Cardiac fibroblast (primary cell): ENCODE data around the gene CDK5RAP3.

Experiments
- DNase-seq, 2 donors: peaks; one replicate each; pipeline versions ENCODE4 v3.0.0 to v3.0.0-alpha.2; 2010; ENCODE audit warnings: low read depth in 2 of 2
- H3K4me3 ChIP-seq, 2 donors: replicated peaks in 1 of 2; 1 replicate in 1 of 2; 2 replicates in 1 of 2; pipeline ENCODE4 v1.5.1; 2011; ENCODE audit warnings: low read depth in 2 of 2, low read length in 2 of 2, mild to moderate bottlenecking in 2 of 2, moderate library complexity in 1 of 2
- TF ChIP-seq, protein P1 (sequence below): IDR thresholded peaks from one replicate; pipeline ENCODE4 v1.5.1; 2011; ENCODE audit warnings: low read depth, mild to moderate bottlenecking, low read length, inconsistent platforms

CDK5RAP3 gene

DNA sequence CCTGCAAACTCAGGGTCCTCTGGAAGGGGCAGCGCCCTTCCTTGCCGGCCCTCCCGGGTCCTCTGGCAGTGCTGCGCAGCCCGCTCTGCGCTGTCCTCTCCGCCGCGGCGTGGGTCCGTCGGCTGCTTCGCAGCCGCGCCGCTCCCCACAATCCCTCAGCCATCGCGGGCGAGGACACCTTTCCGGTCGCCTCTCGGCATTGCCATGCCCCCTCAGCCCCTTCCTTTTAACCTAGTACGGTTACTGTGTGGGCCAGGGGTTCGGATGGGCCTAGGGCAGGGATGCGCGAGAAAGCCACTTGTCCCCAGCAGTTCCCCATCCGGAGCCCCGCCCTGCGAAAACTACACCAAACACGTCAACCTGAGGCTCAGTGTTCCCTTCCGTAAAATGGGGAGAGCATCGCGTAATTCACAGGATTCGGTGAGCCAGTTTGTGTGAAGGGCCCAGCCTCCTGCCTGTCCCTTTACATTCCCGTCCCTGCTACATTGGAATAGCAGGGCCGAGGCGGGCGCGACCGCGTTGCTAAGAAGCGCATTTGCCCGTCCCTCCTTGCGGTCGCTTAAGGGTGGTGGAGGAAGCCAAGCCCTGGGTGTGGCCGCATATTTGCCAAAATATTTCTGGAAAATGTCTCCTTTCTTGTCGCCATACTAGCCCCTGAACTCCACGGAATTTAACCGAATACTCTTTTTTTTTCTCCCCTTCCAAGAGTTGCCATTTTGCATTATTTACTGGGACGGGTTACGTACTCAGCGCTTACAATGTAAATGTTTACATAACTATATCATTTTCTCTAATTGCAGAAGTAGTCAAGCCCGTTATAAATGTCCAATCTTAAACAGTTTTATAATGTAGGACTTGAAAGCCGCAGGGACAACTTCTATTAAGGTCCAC is 53.5 kb downstream of the CDK5RAP3 start:
- DNase-seq: peak; percentile 58 to 59
- peak overlapping the region; percentile 38 to 52 for H3K4me3 ChIP-seq
- TF ChIP-seq, protein P1, sequence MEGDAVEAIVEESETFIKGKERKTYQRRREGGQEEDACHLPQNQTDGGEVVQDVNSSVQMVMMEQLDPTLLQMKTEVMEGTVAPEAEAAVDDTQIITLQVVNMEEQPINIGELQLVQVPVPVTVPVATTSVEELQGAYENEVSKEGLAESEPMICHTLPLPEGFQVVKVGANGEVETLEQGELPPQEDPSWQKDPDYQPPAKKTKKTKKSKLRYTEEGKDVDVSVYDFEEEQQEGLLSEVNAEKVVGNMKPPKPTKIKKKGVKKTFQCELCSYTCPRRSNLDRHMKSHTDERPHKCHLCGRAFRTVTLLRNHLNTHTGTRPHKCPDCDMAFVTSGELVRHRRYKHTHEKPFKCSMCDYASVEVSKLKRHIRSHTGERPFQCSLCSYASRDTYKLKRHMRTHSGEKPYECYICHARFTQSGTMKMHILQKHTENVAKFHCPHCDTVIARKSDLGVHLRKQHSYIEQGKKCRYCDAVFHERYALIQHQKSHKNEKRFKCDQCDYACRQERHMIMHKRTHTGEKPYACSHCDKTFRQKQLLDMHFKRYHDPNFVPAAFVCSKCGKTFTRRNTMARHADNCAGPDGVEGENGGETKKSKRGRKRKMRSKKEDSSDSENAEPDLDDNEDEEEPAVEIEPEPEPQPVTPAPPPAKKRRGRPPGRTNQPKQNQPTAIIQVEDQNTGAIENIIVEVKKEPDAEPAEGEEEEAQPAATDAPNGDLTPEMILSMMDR: peak; percentile 17

DNA sequence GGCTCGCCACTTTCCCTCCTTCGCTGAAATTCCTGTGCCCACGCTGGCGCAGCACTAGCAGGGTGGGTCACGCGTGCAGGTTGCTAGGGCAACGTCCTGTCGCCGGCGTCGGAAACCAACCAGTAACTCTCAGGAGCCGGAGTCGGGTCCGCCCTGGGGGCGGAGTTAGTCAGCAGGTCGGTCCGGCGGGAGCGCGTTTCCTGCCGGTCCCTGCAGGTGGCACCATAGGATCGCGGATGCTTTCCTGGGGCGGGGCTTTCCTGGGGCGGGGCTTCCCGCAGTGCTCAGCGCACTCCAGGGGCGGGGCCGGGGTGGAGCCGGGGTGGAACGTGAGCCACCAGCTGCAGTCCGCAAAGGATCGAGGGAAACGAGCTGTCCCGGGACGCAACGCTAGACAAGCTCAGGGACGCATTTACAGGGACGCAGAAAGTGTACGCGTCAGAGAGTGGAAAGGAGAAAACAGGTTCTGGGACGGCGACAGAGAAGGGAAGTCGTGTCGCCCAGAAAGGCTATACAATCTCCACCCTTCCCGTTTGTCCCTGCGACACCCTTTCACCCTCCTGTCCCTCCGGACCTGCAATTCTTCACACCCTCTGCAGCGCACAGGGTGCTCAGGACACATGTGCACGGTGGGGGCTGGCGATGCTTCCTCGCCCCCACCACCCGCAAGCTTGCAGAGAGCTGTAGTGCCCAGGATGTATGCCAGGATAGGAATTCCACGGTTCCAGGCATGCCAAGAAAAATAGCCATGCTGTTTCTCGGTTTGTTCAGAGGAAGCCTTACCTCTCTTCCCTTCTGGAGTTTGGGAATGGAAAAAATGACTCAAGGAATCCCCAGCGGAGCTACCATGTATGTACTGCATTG is 54.4 kb downstream of the CDK5RAP3 start:
- H3K4me3 ChIP-seq: peak overlapping the region; percentile 47 to 52
- TF ChIP-seq, protein P1: peak; percentile 81
- DNase-seq: peak; percentile 97 to 98

DNA sequence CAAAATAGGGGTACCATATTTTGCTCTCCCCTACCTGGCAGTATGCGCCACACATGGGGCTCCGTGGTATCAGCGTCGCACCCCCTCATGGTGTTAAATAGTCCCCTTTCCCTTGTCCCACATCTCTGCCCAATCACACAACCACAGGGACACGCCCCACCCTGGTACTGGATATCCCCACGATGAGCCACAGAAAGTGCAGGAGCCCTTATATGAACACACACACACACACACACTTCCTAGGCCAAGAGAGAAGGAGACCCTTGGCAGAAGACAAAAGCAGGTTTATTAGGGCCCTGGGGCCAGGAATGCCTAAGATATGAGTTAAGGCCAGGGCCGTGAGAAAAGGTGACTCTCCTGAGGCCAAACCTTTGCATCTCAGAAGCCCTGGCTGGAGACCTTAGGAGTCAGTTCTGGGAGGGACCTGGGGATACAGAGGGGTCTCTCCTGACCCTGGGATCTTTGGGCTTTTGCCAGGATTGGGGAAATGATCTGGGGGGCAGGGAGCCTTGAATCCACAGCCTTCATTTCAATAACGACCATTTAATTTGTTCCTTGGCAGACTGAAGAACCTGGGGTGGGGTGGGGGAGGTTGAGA is 55.1 kb downstream of the CDK5RAP3 start:
- DNase-seq: no peak
- TF ChIP-seq, protein P1: no peak
- peak overlapping the region in 1 of 2 donors; percentile 50 for H3K4me3 ChIP-seq

DNA sequence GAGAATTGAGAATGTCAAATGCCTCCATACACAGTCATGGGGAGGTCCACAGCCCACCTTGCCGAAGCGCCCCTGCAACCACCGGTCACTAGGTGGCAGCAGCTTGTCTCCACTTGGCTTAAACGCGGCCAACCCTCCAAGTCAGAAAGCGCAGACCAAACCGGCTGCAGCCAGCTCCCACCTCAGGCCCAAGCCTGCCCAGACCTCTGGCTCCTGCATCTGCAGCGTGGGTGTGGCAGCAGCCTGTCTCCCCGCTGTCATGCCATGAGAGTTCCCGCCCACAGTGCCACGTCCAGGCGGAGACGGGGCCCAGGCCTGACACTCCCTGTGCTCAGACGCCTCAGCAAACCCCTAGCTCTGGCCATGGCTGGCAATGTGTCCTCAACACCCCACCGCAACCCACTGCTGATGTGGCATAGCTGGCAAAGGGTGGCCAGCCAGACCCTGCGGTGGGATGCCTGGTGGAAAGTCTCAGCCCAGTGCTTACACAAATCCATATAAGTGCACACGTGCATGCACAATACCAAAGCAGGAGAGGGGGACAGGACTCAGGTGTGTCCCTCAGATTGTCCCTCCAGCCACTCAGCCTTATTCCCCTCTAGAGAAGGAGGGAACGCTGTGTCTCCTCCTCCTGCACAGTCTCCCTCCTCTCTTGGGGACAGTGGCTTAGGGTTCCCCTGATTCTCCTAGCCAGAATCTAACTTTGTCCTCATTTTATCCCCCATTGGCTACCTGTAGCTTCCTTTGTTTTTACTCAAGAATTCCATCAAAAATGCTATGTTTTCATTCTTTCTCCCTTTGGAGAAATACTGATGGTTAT is 55.8 kb downstream of the CDK5RAP3 start:
- peak; percentile 93 to 94 for DNase-seq
- TF ChIP-seq, protein P1: peak; percentile 96
- H3K4me3 ChIP-seq: no peak overlapping the region

DNA sequence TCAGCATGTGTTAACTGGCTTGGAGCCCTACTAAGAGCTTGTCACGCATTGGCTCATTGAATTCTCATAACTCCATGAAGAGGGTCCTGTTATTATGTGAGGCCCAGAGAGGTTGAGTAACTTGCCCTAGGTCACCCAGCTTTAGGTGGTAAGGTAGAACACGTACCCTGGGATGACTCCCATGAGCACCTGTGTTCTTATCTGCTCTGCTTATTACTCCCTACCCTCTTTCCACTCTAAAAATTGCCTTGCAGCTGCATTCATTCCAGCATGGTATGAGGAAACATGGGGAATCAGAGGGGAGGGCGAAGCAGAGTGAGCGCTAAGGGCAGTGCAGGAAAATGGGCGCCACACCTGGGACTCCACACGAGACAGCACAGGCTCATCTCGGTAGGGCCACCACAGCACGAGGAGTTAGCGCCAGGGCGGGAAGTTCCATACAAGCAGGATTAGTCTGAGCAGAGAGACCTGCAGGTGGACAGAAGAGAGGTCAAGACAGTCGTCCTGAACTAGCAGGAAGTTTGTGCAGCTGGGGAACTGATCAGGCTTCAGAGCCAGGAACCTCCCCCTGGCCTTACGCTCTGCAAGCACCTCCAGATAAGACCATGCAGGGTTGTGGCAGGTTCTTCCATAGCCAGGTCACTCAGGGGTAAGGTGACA is 56.5 kb downstream of the CDK5RAP3 start:
- TF ChIP-seq, protein P1: no peak
- DNase-seq: no peak
- H3K4me3 ChIP-seq: no peak overlapping the region

DNA sequence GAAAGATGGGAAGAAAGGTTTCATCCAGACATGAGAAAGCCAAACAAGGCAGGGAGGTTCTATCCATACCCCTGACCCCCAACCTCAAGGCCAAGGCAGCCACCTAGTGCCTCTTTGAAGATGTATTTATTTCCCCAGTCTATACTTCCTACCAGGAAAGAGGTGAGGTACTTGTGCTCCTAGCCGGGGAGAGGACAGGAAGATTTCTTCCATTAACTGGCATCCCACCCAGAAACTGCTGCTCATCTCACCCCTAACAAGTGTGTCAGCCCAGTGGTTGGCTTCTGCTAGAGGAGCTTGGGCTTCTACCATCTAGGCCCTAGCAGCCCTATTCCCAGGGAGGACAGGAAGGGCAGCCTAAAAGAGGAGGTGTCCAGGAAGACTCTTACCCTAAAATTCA is 57.8 kb downstream of the CDK5RAP3 start:
- TF ChIP-seq, protein P1: no peak
- no peak for DNase-seq
- H3K4me3 ChIP-seq: no peak overlapping the region
